Right lobe of liver (tissue), 6 donors: Measurements from ENCODE around the gene ERGIC1. TPM values are rescaled to one million over a fixed set of nuclear protein-coding genes. Genes with fewer than 3 reads are reported as not detected.

Experiments
- ATAC-seq, 4 donors: fragments of 200-7000 bp; cut with Tn5 transposase; one replicate each; pipeline ENCODE4 v1.9.1; 2020; ENCODE audit warnings: mild to moderate bottlenecking in 4 of 4, moderate library complexity in 4 of 4
- DNase-seq, 3 donors: peaks; one replicate each; pipeline ENCODE4 v3.0.0-alpha.2; 2020
- H3K27ac ChIP-seq, 3 donors: fragments of 200-600 bp; one replicate each; pipeline ENCODE4 v1.8.0; 2022
- H3K27me3 ChIP-seq, 2 donors: fragments of 200-600 bp; one replicate each; pipeline ENCODE4 v1.8.0; 2022
- H3K36me3 ChIP-seq, 4 donors: fragments of 200-600 bp; sonication (generic) in 1 of 4; one replicate each; pipeline versions ENCODE4 v1.5.1 to v1.8.0; 2017 to 2022; ENCODE audit warnings: control low read depth in 1 of 4
- H3K4me1 ChIP-seq, 4 donors: fragments of 200-600 bp; sonication (generic) in 1 of 4; one replicate each; pipeline versions ENCODE4 v1.5.1 to v1.8.0; 2017 to 2022; ENCODE audit warnings: control low read depth in 1 of 4
- H3K4me3 ChIP-seq, 3 donors: fragments of 200-600 bp; one replicate each; pipeline ENCODE4 v1.8.0; 2022
- H3K9me3 ChIP-seq, 4 donors: fragments of 200-600 bp; sonication (generic) in 1 of 4; one replicate each; pipeline versions ENCODE4 v1.5.1 to v1.8.0; 2017 to 2022; ENCODE audit warnings: control low read depth in 1 of 4
- CTCF ChIP-seq, 4 donors: fragments of 200-600 bp in 3 of 4; fragments of 450-650 bp in 1 of 4; IDR thresholded peaks; one replicate each; pipeline versions ENCODE4 v1.5.1 to v1.8.0; 2016 to 2022; ENCODE audit warnings: antibody characterized with exemption in 4 of 4, mild to moderate bottlenecking in 2 of 4
- POLR2A ChIP-seq: fragments of 450-650 bp; IDR thresholded peaks from one replicate; pipeline ENCODE4 v1.6.1; 2017; ENCODE audit warnings: antibody characterized with exemption, mild to moderate bottlenecking
- WGBS: methylation state at CpG from one replicate; pipeline ENCODE4 v1.1.6; 2018; ENCODE audit warnings: low coverage, low lambda C conversion rate; ENCODE audit not compliant: insufficient coverage; ENCODE audit errors: missing lambda C conversion rate; 5-methylcytosine and 5-hydroxymethylcytosine counted together
- intact Hi-C, 2 donors: fragments of 100-400 bp; cut with DNase I; formaldehyde crosslinking; loops; one replicate each; pipeline versions ENCODE4 v1.11.2 to v1.14.1; 2022
- total RNA-seq, 6 experiments: library from RNA; depleted of rRNA in 2 of 6; stranded (reverse); fragments of >200 nt in 2 of 6; fragmentation: NEBNext Ultra II Directional in 3 of 6; extraction: Animal tissue kit (Norgen Biotek cat#: 25700) in 3 of 6; gene quantifications; one replicate each; pipeline versions ENCODE4 v1.1.0 to v1.2.4, GENCODE V29; 2016 to 2023
- donor health status: DM: no; HTN: yes; CAD: no.
- donor health status: DM: no; HTN: no; CAD: no.
- donor health status: DM: no; HTN: no; CAD: no.
- donor health status: DM: no; HTN: yes; CAD: no.
- donor health status: DM: no; HTN: yes; CAD: no.

ERGIC1 gene
- total RNA-seq, 6 experiments from 2014 or later, result 103 to 264 (median 154) TPM

DNA sequence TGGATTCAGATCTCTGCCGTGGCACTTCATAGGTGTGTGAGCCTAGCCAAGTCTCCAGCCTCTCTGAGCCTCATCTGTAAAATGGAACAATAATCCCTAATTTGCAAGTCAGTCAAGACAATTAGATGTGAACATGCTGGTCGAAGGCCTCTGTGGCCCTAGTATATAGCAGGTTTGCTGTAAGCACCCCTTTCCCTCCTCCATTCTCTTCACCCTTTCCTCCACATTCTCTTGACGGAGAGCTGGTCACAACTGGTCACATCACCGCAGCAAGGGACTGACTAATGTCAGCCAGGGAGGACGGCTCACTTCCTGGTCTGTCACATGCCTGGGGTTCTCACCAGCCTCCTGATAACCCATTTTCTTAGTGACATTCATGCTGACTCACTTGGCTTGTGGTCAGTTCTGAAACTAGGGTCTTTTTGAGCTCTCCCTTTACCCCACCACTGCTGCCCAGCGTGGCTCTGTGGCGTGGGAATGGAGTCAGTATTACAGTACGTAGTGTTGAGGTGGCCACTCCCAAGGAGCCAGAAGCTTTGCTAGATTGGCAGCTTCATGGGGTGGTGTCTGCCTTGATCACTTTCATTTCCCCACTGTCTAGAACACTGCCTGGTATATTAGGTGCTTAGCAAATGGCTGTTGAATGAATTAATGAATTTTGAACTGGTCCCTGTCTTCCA lies 47.8 kb downstream of the ERGIC1 start:
- peaks cover 0 to 10% (median 2%) of the 10 kb centered on the region in 4 donors for H3K4me1 ChIP-seq

GRCh38 chr5:172883066-172883465 lies 49.0 kb downstream of the ERGIC1 start:
- ATAC-seq, result no peak
- intact Hi-C loops, result no loop called here
- TF ChIP-seq POLR2A (no peak), CTCF (IDR thresholded peaks at IDR 0.05) (no peak)
- Histone ChIP-seq H3K36me3 (no peaks in the 10 kb centered on the region), H3K9me3 (no peaks in the 10 kb centered on the region), H3K4me3 (no peak overlapping the region), H3K27ac (no peak overlapping the region), H3K27me3 (no peaks in the 10 kb centered on the region), H3K4me1 (peaks cover 0 to 20% (median 9%) of the 10 kb centered on the region in 4 donors)
- WGBS, result 57% methylated on average over 3 of the region's 3 CpGs
- no peak for DNase-seq

More for the DNA sequence above, 47.8 kb downstream of the ERGIC1 start:
- no peak overlapping the region for H3K4me3 ChIP-seq
- no peaks in the 10 kb centered on the region for H3K36me3 ChIP-seq
- WGBS, result 74% methylated on average over 8 of the region's 8 CpGs
- intact Hi-C loops, result no loop called here
- no peak for TF ChIP-seq CTCF (IDR thresholded peaks at IDR 0.05)
- peak; percentile 31 for TF ChIP-seq POLR2A
- peak in 1 of 3 donors; percentile 52 for DNase-seq
- no peaks in the 10 kb centered on the region for H3K9me3 ChIP-seq
- peak; percentile 6 to 58 (median 48) for ATAC-seq
- peak overlapping the region; percentile 16 to 42 (median 35) for H3K27ac ChIP-seq
- no peaks in the 10 kb centered on the region for H3K27me3 ChIP-seq

DNA sequence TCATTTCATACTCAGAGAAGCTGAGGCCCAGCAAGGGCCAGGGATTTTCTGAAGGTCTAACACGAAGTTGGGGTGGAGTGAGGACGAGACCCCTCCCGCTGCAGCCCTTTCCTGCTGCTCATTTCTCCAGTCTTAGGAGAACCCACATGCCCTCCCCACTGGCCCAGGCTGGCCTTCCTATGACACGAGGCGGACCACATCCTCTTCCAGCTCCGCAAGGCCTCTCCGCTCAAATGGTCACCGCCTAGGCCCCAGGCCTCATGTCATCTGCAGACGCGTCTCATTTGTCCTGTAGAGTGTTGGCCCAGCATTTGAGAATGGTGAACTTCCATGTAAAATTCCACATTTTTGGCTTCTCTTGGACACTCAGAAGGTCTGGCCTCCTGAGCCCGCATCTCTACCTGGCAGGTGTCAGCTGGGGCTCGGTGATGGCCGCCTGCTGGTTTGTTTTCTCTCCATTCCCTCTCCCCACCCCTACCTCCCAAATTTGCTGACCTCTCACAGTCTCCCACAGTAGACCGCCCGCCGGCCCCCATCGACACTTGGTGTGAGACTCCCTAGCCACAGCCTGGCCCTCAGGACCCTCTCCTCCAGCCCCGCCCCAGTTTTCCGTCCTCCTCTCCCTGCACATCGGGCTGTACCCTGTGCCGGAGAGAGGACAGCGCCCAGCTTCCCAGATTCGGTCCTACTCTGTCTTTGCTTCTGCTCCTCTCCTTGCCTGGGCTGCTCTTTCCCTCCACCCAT lies 51.7 kb downstream of the ERGIC1 start:
- ATAC-seq, result peak in 3 of 4 donors; percentile 10 to 24 (median 11)
- peak in 1 of 3 donors; percentile 55 for DNase-seq
- Histone ChIP-seq H3K27ac (peak overlapping the region; percentile 72 to 91 (median 83)), H3K9me3 (no peaks in the 10 kb centered on the region), H3K4me1 (peaks cover 0 to 45% (median 14%) of the 10 kb centered on the region in 4 donors), H3K4me3 (no peak overlapping the region), H3K27me3 (no peaks in the 10 kb centered on the region), H3K36me3 (peaks cover 0 to 5% (median 0%) of the 10 kb centered on the region in 4 donors)
- 78% methylated on average over 15 of the region's 23 CpGs for WGBS
- TF ChIP-seq POLR2A, result peak; percentile 15
- TF ChIP-seq CTCF (IDR thresholded peaks at IDR 0.05), result no peak
- intact Hi-C loops, result no loop called here

DNA sequence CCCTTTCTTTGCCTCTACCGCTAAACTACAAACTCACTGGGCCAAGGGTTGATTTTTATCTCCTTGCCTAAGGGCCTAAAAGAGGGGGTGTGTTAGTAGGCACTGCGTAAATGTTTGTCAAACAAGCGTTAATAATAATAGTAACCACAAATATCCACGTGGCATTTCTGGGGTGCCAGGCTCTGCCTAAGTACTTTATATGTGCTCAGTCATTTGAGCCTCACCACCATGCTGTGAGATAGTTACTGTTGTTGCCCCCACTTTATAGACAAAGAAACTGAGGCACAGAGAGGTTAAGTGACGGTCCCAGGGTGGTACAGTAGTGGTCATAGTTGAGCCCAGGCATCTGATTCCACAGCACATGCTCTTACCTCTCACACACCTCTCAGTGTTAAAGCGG lies 52.4 kb downstream of the ERGIC1 start:
- Histone ChIP-seq H3K9me3 (no peaks in the 10 kb centered on the region), H3K27me3 (no peaks in the 10 kb centered on the region), H3K4me1 (peaks cover 0 to 52% (median 16%) of the 10 kb centered on the region in 4 donors), H3K36me3 (peaks cover 0 to 6% (median 0%) of the 10 kb centered on the region in 4 donors), H3K27ac (peak overlapping the region; percentile 72 to 91 (median 83)), H3K4me3 (no peak overlapping the region)
- intact Hi-C loops, result no loop called here
- no peak for DNase-seq
- TF ChIP-seq CTCF (IDR thresholded peaks at IDR 0.05) (no peak), POLR2A (no peak)
- 35% methylated on average over 6 of the region's 6 CpGs for WGBS
- ATAC-seq, result no peak
